Mucosa of stomach (tissue), 1 donor: ENCODE results near the gene PREPL.

ENCODE experiments used
- H3K27me3 ChIP-seq: one replicate; pipeline ENCODE4 v1.7.0; 2013; ENCODE audit warnings: mild to moderate bottlenecking, low read length; ENCODE audit not compliant: control insufficient read depth, insufficient read depth
- H3K36me3 ChIP-seq: one replicate; pipeline ENCODE4 v1.7.0; 2013; ENCODE audit warnings: low read length; ENCODE audit not compliant: control insufficient read depth, insufficient read depth
- H3K4me1 ChIP-seq: one replicate; pipeline ENCODE4 v1.7.0; 2013; ENCODE audit warnings: mild to moderate bottlenecking, low read length; ENCODE audit not compliant: control insufficient read depth, insufficient read depth
- H3K4me3 ChIP-seq: one replicate; pipeline ENCODE4 v1.7.0; 2013; ENCODE audit warnings: low read length
- H3K9ac ChIP-seq: one replicate; pipeline ENCODE4 v1.7.0; 2013; ENCODE audit warnings: mild to moderate bottlenecking, low read length, moderate library complexity
- H3K9me3 ChIP-seq: one replicate; pipeline ENCODE4 v1.7.0; 2013; ENCODE audit warnings: mild to moderate bottlenecking, low read length, moderate library complexity; ENCODE audit not compliant: control insufficient read depth
- donor health status: Pancreatic carcinoma.

The PREPL gene

DNA sequence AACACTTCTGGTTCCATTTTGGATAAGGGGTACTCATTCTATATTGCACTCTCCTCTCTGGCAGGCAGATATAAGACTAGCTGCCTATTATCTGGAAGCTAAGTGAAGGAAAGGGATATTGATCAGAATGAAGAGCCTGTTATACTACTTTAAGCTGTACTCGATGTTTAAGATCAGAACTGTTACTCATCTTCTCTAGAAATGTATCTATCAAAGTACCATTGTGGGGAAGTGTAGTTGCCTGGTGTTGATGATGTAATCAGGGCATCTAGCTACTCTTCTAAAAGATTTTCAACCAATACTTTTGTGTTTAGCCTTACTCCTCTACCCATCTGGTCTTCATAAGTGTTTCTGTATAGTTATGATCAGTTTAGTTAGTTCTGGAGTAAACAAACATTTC lies 6.3 kb upstream of the PREPL start:
- Histone ChIP-seq H3K9ac (no peak overlapping the region), H3K27me3 (no peaks in the 10 kb centered on the region), H3K4me3 (no peak overlapping the region), H3K4me1 (no peaks in the 10 kb centered on the region), H3K36me3 (no peaks in the 10 kb centered on the region), H3K9me3 (no peaks in the 10 kb centered on the region)

- H3K36me3 ChIP-seq: no peaks in the 10 kb centered on the region
- no peaks in the 10 kb centered on the region for H3K9me3 ChIP-seq
- no peak overlapping the region for H3K9ac ChIP-seq
- no peak overlapping the region for H3K4me3 ChIP-seq
- H3K27me3 ChIP-seq: no peaks in the 10 kb centered on the region
- peaks cover 12% of the 10 kb centered on the region for H3K4me1 ChIP-seq
Observed at GRCh38 chr2:44364604-44365003, 3.3 kb upstream of the PREPL start.

DNA sequence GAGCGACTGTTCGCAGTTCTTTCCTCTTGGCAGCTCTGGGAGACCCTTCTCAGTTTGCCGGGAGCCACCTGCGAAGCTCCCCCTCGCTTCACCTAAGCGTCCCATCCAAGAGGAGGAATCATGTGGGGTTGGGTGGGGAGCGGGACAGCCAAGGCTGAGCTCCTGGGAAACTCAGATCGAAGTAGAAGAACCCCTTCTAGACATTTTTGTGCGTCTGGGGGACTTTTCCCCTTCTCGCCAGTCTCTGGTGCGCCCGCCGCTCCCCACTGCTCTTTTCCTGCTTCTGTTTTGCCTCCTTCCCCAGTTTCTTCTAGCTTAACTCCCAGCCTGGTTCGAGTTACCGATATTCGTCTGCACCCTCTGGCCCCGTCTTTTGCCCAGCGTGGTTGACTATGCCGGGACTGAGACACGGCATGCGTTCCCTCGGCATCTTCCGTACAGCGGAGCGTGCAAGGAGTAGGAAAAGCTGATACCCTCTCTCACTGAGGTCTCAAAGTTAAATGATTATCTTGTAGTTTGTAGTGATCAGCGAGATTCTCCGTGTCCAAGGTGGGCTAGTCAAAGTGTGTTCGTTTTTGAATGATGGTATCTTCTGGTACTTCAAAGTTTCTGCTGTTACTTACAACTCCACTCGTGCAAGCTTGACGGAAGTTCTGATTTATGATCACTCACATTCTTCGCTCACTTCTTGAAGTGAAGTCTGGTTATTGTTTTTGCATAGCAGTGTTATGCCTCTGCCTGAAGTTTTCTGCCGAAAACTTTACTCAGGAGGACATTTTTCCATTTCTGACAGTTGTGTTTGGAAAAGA lies 1.1 kb upstream of the PREPL start:
- Histone ChIP-seq H3K9me3 (no peaks in the 10 kb centered on the region), H3K9ac (peak overlapping the region; percentile 91), H3K4me3 (peak overlapping the region; percentile 88), H3K4me1 (peaks cover 12% of the 10 kb centered on the region), H3K36me3 (no peaks in the 10 kb centered on the region), H3K27me3 (no peaks in the 10 kb centered on the region)

- Histone ChIP-seq H3K27me3 (no peaks in the 10 kb centered on the region), H3K4me3 (peak overlapping the region; percentile 88), H3K9ac (peak overlapping the region; percentile 91), H3K9me3 (no peaks in the 10 kb centered on the region), H3K36me3 (no peaks in the 10 kb centered on the region), H3K4me1 (peaks cover 12% of the 10 kb centered on the region)
Observed at GRCh38 chr2:44360749-44361329, 455 bp downstream of the PREPL start.

DNA sequence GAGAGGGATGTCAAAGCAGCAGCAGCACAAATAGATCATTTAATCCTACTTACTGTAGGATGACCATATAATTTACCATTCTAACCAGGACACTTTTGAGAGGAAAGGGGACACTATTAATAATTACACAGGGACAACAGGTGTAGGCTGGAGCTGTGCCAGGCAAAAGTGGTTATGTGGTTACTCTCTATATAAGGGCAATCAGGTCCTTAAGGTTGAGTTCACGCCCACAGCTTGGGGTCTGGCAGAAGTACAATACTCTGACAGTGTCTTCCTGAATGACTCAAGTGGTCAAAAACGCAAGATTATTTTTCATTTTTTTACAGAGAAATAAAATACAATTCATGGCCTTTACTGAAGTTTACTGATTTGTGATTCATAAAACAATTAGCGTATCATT lies 2.8 kb downstream of the PREPL start:
- Histone ChIP-seq H3K9ac (no peak overlapping the region), H3K4me1 (peaks cover 12% of the 10 kb centered on the region)

GRCh38 chr2:44354761-44355160 lies 6.5 kb downstream of the PREPL start:
- Histone ChIP-seq H3K9ac (no peak overlapping the region), H3K36me3 (no peaks in the 10 kb centered on the region), H3K27me3 (no peaks in the 10 kb centered on the region), H3K4me3 (no peak overlapping the region), H3K9me3 (no peaks in the 10 kb centered on the region), H3K4me1 (peaks cover under 1% of the 10 kb centered on the region)

More for the DNA sequence above, 2.8 kb downstream of the PREPL start:
- Histone ChIP-seq H3K9me3 (no peaks in the 10 kb centered on the region), H3K36me3 (no peaks in the 10 kb centered on the region), H3K27me3 (no peaks in the 10 kb centered on the region), H3K4me3 (no peak overlapping the region)

DNA sequence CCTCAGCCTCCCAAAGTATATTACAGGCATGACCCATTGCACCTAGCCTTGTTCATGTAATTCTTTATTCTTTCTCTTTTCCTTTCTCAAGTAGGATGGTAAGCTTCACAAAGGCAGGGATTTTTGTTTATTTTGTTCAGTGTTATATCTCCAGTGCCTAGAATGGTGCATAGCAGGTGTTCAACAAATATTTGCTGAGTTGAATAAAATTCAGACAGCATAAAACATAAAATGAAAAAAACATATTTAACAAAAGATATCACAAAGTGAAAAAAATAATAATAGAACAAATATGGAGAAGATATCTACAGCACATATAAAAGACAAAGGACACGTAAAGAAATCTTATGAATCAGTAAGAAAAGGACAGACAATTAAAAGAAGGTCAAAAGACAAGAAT lies 8.8 kb downstream of the PREPL start:
- no peaks in the 10 kb centered on the region for H3K27me3 ChIP-seq
- no peaks in the 10 kb centered on the region for H3K36me3 ChIP-seq
- no peak overlapping the region for H3K9ac ChIP-seq
- no peaks in the 10 kb centered on the region for H3K9me3 ChIP-seq
- no peaks in the 10 kb centered on the region for H3K4me1 ChIP-seq
- H3K4me3 ChIP-seq: no peak overlapping the region

- Histone ChIP-seq H3K36me3 (no peaks in the 10 kb centered on the region), H3K27me3 (no peaks in the 10 kb centered on the region), H3K9ac (no peak overlapping the region), H3K9me3 (no peaks in the 10 kb centered on the region), H3K4me1 (peaks cover 6% of the 10 kb centered on the region), H3K4me3 (no peak overlapping the region)
Observed at GRCh38 chr2:44351676-44352075, 9.6 kb downstream of the PREPL start.

- no peaks in the 10 kb centered on the region for H3K9me3 ChIP-seq
- no peak overlapping the region for H3K9ac ChIP-seq
- no peaks in the 10 kb centered on the region for H3K36me3 ChIP-seq
- no peaks in the 10 kb centered on the region for H3K27me3 ChIP-seq
- H3K4me3 ChIP-seq: no peak overlapping the region
- H3K4me1 ChIP-seq: peaks cover 6% of the 10 kb centered on the region
Observed at GRCh38 chr2:44351088-44351487, 10.2 kb downstream of the PREPL start.

DNA sequence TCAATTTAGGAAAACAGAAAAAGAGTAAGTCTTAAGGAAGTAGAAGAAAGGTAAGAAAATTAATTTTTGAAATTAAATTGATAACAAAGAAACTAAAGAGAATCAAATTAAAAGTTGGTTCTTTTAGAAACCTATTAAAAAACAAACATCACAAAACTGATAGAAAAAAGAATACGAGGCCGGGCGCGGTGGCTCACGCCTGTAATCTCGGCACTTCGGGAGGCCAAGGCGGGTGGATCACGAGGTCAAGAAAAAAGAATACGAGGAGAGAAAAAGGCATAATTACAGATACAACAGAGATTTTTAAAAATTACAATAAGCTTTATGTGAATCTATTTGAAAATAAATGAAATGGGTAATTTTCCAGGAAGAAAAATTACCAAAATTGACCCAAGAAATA lies 11.8 kb downstream of the PREPL start:
- Histone ChIP-seq H3K4me1 (peaks cover 6% of the 10 kb centered on the region), H3K9ac (no peak overlapping the region), H3K27me3 (no peaks in the 10 kb centered on the region), H3K36me3 (no peaks in the 10 kb centered on the region), H3K4me3 (no peak overlapping the region), H3K9me3 (no peaks in the 10 kb centered on the region)

GRCh38 chr2:44348400-44348799 lies 12.9 kb downstream of the PREPL start:
- Histone ChIP-seq H3K36me3 (no peaks in the 10 kb centered on the region), H3K9me3 (no peaks in the 10 kb centered on the region), H3K27me3 (no peaks in the 10 kb centered on the region), H3K4me3 (no peak overlapping the region), H3K4me1 (peaks cover 6% of the 10 kb centered on the region), H3K9ac (no peak overlapping the region)

DNA sequence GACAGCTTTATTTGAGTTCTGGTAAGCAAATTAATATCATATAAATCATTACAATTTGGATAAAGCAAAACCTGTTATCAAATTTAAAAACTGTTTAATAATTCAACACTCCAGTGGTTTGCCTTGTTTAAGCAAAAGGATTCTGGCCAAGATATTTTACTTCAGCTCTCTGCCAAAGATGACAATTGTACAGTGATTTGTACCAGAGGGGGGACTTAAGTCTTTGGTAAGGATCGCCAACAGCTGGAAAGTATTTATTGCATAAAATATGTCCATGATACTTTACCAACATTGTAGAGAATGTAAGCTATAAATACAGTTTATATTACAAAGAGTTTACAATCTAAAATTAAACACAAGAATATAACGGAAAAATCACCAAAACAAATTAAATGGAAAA lies 13.8 kb downstream of the PREPL start:
- Histone ChIP-seq H3K4me1 (peaks cover 6% of the 10 kb centered on the region), H3K36me3 (no peaks in the 10 kb centered on the region), H3K9ac (no peak overlapping the region), H3K9me3 (no peaks in the 10 kb centered on the region), H3K27me3 (no peaks in the 10 kb centered on the region), H3K4me3 (no peak overlapping the region)
